AG04450 (cell line): ENCODE measurements around the gene BTN3A1. TPM values are rescaled to one million over a fixed set of nuclear protein-coding genes. Genes with fewer than 3 reads are reported as not detected.
"Not testable (repeated sequence)": the region's sequence is repeated elsewhere in the genome, so short reads cannot be mapped to it uniquely, and the experiment has no call there.

ENCODE experiments used
- CTCF ChIA-PET: fragments of 300-600, 350-600 bp; formaldehyde crosslinking; extraction: SDS; loops from one replicate; lab custom pipeline; 2022; ENCODE audit warnings: antibody characterized with exemption, inconsistent platforms; lab: Charles Lee
- POLR2A ChIA-PET: fragments of 350-600 bp; formaldehyde crosslinking; extraction: SDS; loops from one replicate; lab custom pipeline; 2021; ENCODE audit warnings: antibody characterized with exemption, inconsistent platforms; lab: Yijun Ruan, JAX
- DNase-seq: peaks from one replicate; pipeline ENCODE4 v3.0.0-alpha.2; 2011; ENCODE audit warnings: low read depth, low spot score
- H3K27ac ChIP-seq: one replicate; pipeline ENCODE4 v1.5.1; 2012; ENCODE audit warnings: low read depth, low read length, control low read depth
- H3K27me3 ChIP-seq: one replicate; pipeline ENCODE4 v1.6.0; 2012; ENCODE audit warnings: low read length; ENCODE audit not compliant: control insufficient read depth, insufficient read depth
- H3K4me3 ChIP-seq: 2 replicates; pipeline ENCODE4 v1.5.1; 2011; ENCODE audit warnings: mild to moderate bottlenecking, low read depth, low read length, control low read depth
- H3K9me3 ChIP-seq: 2 replicates; pipeline ENCODE4 v1.5.1; 2012; ENCODE audit warnings: low read length; ENCODE audit not compliant: control insufficient read depth, insufficient read depth
- CTCF ChIP-seq: IDR thresholded peaks from 2 replicates; pipeline ENCODE4 v1.5.1; 2011; ENCODE audit warnings: low read depth, low read length, control low read depth, inconsistent platforms
- polyA plus RNA-seq: library from polyadenylated mRNA; depleted of rRNA; stranded (reverse); fragments of >200 nt; gene quantifications from 2 replicates; pipeline ENCODE4 v1.2.3, GENCODE V29; 2011

Gene BTN3A1
- polyA plus RNA-seq, 1 experiment: 32.7 TPM

GRCh38 chr6:26428206-26428605 lies 26.1 kb downstream of the BTN3A1 start:
- no peak overlapping the region for H3K4me3 ChIP-seq
- no peak overlapping the region for H3K27ac ChIP-seq
- DNase-seq: no peak
- H3K27me3 ChIP-seq: no peaks in the 10 kb centered on the region
- no peaks in the 10 kb centered on the region for H3K9me3 ChIP-seq
- POLR2A ChIA-PET: interaction anchor here (0.6 kb wide), 1 partner anchor 25 kb away, joined by 3 read pairs; no protein-coding TSS in a partner anchor
- CTCF ChIA-PET: no interaction called here
- no peak for TF ChIP-seq CTCF

- Histone ChIP-seq H3K27me3 (no peaks in the 10 kb centered on the region), H3K9me3 (no peaks in the 10 kb centered on the region; the same call in 1 of the 2 replicates), H3K4me3 (no peak overlapping the region), H3K27ac (no peak overlapping the region)
- DNase-seq: no peak
- ChIA-PET CTCF (no interaction called here), POLR2A (no interaction called here)
- TF ChIP-seq CTCF: no peak
Measured at GRCh38 chr6:26430787-26431186, 28.7 kb downstream of the BTN3A1 start.

- no peak overlapping the region for H3K27ac ChIP-seq
- POLR2A ChIA-PET: no interaction called here
- no peak for TF ChIP-seq CTCF
- H3K4me3 ChIP-seq: no peak overlapping the region
- H3K9me3 ChIP-seq: no peaks in the 10 kb centered on the region; the same call in 1 of the 2 replicates
- no peak for DNase-seq
- no peaks in the 10 kb centered on the region for H3K27me3 ChIP-seq
- CTCF ChIA-PET: interaction anchor here (0.6 kb wide), 1 partner anchor 44 kb away, joined by 4 read pairs; no protein-coding TSS in a partner anchor
Measured at GRCh38 chr6:26431258-26432172, 29.4 kb downstream of the BTN3A1 start.

- Histone ChIP-seq H3K27me3 (no peaks in the 10 kb centered on the region), H3K4me3 (no peak overlapping the region), H3K9me3 (no peaks in the 10 kb centered on the region; the same call in 1 of the 2 replicates), H3K27ac (no peak overlapping the region)
- DNase-seq: no peak
- CTCF ChIA-PET: no interaction called here
- POLR2A ChIA-PET: interaction anchor here (0.7 kb wide), 1 partner anchor 50 kb away, joined by 3 read pairs; the partner anchor contains the start of gene BTN2A2
- TF ChIP-seq CTCF: no peak
Measured at GRCh38 chr6:26432627-26433201, 30.6 kb downstream of the BTN3A1 start.

GRCh38 chr6:26433680-26434079 lies 31.6 kb downstream of the BTN3A1 start:
- H3K27me3 ChIP-seq, DNase-seq, CTCF ChIA-PET, H3K27ac ChIP-seq, POLR2A ChIA-PET, H3K9me3 ChIP-seq, H3K4me3 ChIP-seq: not testable (repeated sequence)
